OCI-LY1 (cell line): Measurements from ENCODE around the gene DBT.

Experiments
- H2AFZ ChIP-seq: fragments of 200-600 bp; sonication (generic), shearing (Covaris generic); 2 replicates; pipeline ENCODE4 v1.6.0; 2014; ENCODE audit warnings: antibody characterized with exemption, mild to moderate bottlenecking, low read length
- H3F3A ChIP-seq: fragments of 200-600 bp; sonication (generic), shearing (Covaris generic); 2 replicates; pipeline ENCODE4 v1.6.0; 2014; ENCODE audit warnings: mild to moderate bottlenecking, antibody characterized with exemption, low read length, moderate library complexity; ENCODE audit not compliant: insufficient read depth
- H3K27ac ChIP-seq: fragments of 200-600 bp; sonication (generic); 2 replicates; pipeline ENCODE4 v1.5.1; 2014; ENCODE audit warnings: low read length, mixed run types, mild to moderate bottlenecking, low read depth; ENCODE audit not compliant: poor library complexity, severe bottlenecking
- H3K27me3 ChIP-seq: fragments of 200-600 bp; sonication (generic); 2 replicates; pipeline ENCODE4 v1.6.0; 2014; ENCODE audit warnings: antibody characterized with exemption, mild to moderate bottlenecking, low read length, moderate library complexity; ENCODE audit not compliant: insufficient read depth
- H3K36me3 ChIP-seq: fragments of 200-600 bp; sonication (generic); 2 replicates; pipeline ENCODE4 v1.6.1; 2014; ENCODE audit warnings: mild to moderate bottlenecking, antibody characterized with exemption, low read length, moderate library complexity, mixed read lengths; ENCODE audit not compliant: insufficient read depth
- H3K4me1 ChIP-seq: fragments of 200-600 bp; sonication (generic); 2 replicates; pipeline ENCODE4 v1.5.1; 2014; ENCODE audit warnings: mild to moderate bottlenecking, low read length, moderate library complexity; ENCODE audit not compliant: insufficient read depth, severe bottlenecking
- H3K4me2 ChIP-seq: fragments of 200-600 bp; sonication (generic), shearing (Covaris generic); 2 replicates; pipeline ENCODE4 v1.6.1; 2014; ENCODE audit warnings: low read length
- H3K4me3 ChIP-seq: fragments of 200-600 bp; sonication (generic); 2 replicates; pipeline ENCODE4 v1.5.1; 2014; ENCODE audit warnings: low read length, low read depth, mild to moderate bottlenecking, mixed read lengths; ENCODE audit not compliant: poor library complexity, severe bottlenecking
- H3K79me2 ChIP-seq: fragments of 200-600 bp; shearing (Covaris generic); 2 replicates; pipeline ENCODE4 v1.6.1; 2016; ENCODE audit warnings: mixed run types, low read length, mixed read lengths; ENCODE audit not compliant: insufficient read depth
- H3K9ac ChIP-seq: fragments of 200-600 bp; sonication (generic), shearing (Covaris generic); 2 replicates; pipeline ENCODE4 v1.6.1; 2014; ENCODE audit warnings: mild to moderate bottlenecking, low read length, mixed read lengths
- H3K9me2 ChIP-seq: fragments of 200-600 bp; sonication (generic), shearing (Covaris generic); 2 replicates; pipeline ENCODE4 v1.6.1; 2014; ENCODE audit warnings: low read depth, mild to moderate bottlenecking, low read length, mixed read lengths
- H3K9me3 ChIP-seq: fragments of 200-600 bp; shearing (Covaris generic); 2 replicates; pipeline ENCODE4 v1.6.1; 2014; ENCODE audit warnings: low read length, mixed read lengths
- H4K20me1 ChIP-seq: fragments of 200-600 bp; sonication (generic), shearing (Covaris generic); 2 replicates; pipeline ENCODE4 v1.6.0; 2016; ENCODE audit warnings: mild to moderate bottlenecking, low read length; ENCODE audit not compliant: insufficient read depth
- CTCF ChIP-seq: fragments of 200-600 bp; sonication (generic), shearing (Covaris generic); IDR thresholded peaks from 2 replicates; pipeline ENCODE4 v1.5.1; 2017; ENCODE audit warnings: mild to moderate bottlenecking, antibody characterized with exemption, low read length, moderate library complexity, mixed read lengths
- EZH2 ChIP-seq: fragments of 200-600 bp; sonication (generic), shearing (Covaris generic); IDR thresholded peaks from 2 replicates; pipeline ENCODE4 v1.8.0; 2017; ENCODE audit warnings: borderline replicate concordance, mixed run types, mild to moderate bottlenecking, antibody characterized with exemption, low read length, moderate library complexity, mixed read lengths

DBT gene

GRCh38 chr1:100229681-100230443 is 19.8 kb downstream of the DBT start:
- Histone ChIP-seq H3K27me3 (no peaks in the 10 kb centered on the region), H3K4me1 (no peaks in the 10 kb centered on the region), H3K36me3 (peaks cover 65% of the 10 kb centered on the region), H3K4me3 (no peak overlapping the region), H3K27ac (no peak overlapping the region), H3K79me2 (no peaks in the 10 kb centered on the region), H3F3A (no peaks in the 10 kb centered on the region), H3K9me3 (no peaks in the 10 kb centered on the region), H2AFZ (no peak overlapping the region), H3K4me2 (no peak overlapping the region), H3K9me2 (no peaks in the 10 kb centered on the region), H3K9ac (no peak overlapping the region), H4K20me1 (no peaks in the 10 kb centered on the region)
- no peak for TF ChIP-seq CTCF
- TF ChIP-seq EZH2 = no peak

- no peaks in the 10 kb centered on the region for H3F3A ChIP-seq
- no peaks in the 10 kb centered on the region for H3K27me3 ChIP-seq
- H4K20me1 ChIP-seq = no peaks in the 10 kb centered on the region
- no peak overlapping the region for H2AFZ ChIP-seq
- H3K9me2 ChIP-seq = no peaks in the 10 kb centered on the region
- no peak for TF ChIP-seq CTCF
- TF ChIP-seq EZH2 = no peak
- H3K36me3 ChIP-seq = peaks cover 10% of the 10 kb centered on the region; the same call in 1 of the 2 replicates
- H3K79me2 ChIP-seq = no peaks in the 10 kb centered on the region
- no peak overlapping the region for H3K4me3 ChIP-seq
- no peaks in the 10 kb centered on the region for H3K4me1 ChIP-seq
- H3K27ac ChIP-seq = no peak overlapping the region
- H3K9ac ChIP-seq = no peak overlapping the region
- H3K9me3 ChIP-seq = no peaks in the 10 kb centered on the region
- H3K4me2 ChIP-seq = no peak overlapping the region
These were observed 27.2 kb downstream of the DBT start for GRCh38 chr1:100222428-100222827.

GRCh38 chr1:100219883-100220282 is 29.8 kb downstream of the DBT start:
- Histone ChIP-seq H3K4me1 (no peaks in the 10 kb centered on the region), H3K79me2 (no peaks in the 10 kb centered on the region), H3K4me2 (no peak overlapping the region), H4K20me1 (no peaks in the 10 kb centered on the region), H3F3A (no peaks in the 10 kb centered on the region), H3K27ac (no peak overlapping the region), H3K27me3 (no peaks in the 10 kb centered on the region), H3K4me3 (no peak overlapping the region), H3K9ac (no peak overlapping the region), H3K9me3 (no peaks in the 10 kb centered on the region), H2AFZ (no peak overlapping the region), H3K36me3 (peaks cover 18% of the 10 kb centered on the region), H3K9me2 (no peaks in the 10 kb centered on the region)
- no peak for TF ChIP-seq EZH2

- Histone ChIP-seq H3K9me2 (no peaks in the 10 kb centered on the region), H3K4me1 (no peaks in the 10 kb centered on the region), H3F3A (no peaks in the 10 kb centered on the region), H3K9me3 (no peaks in the 10 kb centered on the region), H3K9ac (no peak overlapping the region), H2AFZ (no peak overlapping the region), H3K4me2 (no peak overlapping the region), H3K79me2 (no peaks in the 10 kb centered on the region), H3K4me3 (no peak overlapping the region), H3K27me3 (no peaks in the 10 kb centered on the region), H4K20me1 (no peaks in the 10 kb centered on the region), H3K27ac (no peak overlapping the region), H3K36me3 (peaks cover 23% of the 10 kb centered on the region)
- TF ChIP-seq EZH2 (no peak), CTCF (no peak)
These were observed 30.2 kb downstream of the DBT start for GRCh38 chr1:100219457-100219856.
